AG09319 (cell line): ENCODE data around the gene LZTS2.
A peak's percentile ranks its signal among the peaks of the same experiment; 100 is the strongest.

Source experiments
- DNase-seq: peaks from one replicate; pipeline ENCODE4 v3.0.0-alpha.2; 2010; ENCODE audit warnings: low read depth; ENCODE audit errors: extremely low read depth
- CTCF ChIP-seq: IDR thresholded peaks from 2 replicates; pipeline ENCODE4 v1.5.1; 2011; ENCODE audit warnings: low read depth, mild to moderate bottlenecking, inconsistent platforms, low read length, moderate library complexity

The LZTS2 gene

GRCh38 chr10:100996678-100997359, 2.8 kb upstream of the LZTS2 start:
- DNase-seq, result no peak
- TF ChIP-seq CTCF, result no peak

- peak; percentile 93 for TF ChIP-seq CTCF
Observed at GRCh38 chr10:100997360-100998182, 2.0 kb upstream of the LZTS2 start.

GRCh38 chr10:100998183-100998990, 1.2 kb upstream of the LZTS2 start:
- DNase-seq, result peak; percentile 52
- TF ChIP-seq CTCF, result no peak

More at GRCh38 chr10:100997360-100998182, 2.0 kb upstream of the LZTS2 start:
- no peak for DNase-seq

- peak; percentile 56 for DNase-seq
- peak; percentile 56 for TF ChIP-seq CTCF
Observed at GRCh38 chr10:100998991-100999741, 442 bp upstream of the LZTS2 start.

- no peak for DNase-seq
- no peak for TF ChIP-seq CTCF
Observed at GRCh38 chr10:101000127-101000914, 713 bp downstream of the LZTS2 start.

GRCh38 chr10:101000915-101001658, 1.5 kb downstream of the LZTS2 start:
- TF ChIP-seq CTCF, result no peak; the same call in 1 of the 2 replicates
- DNase-seq, result peak; percentile 77
